Measurements from ENCODE around the gene KCNK6. TPM values are rescaled to one million over a fixed set of nuclear protein-coding genes. Genes with fewer than 3 reads are reported as not detected.
A peak's percentile ranks its signal among the peaks of the same experiment; 100 is the strongest.

KCNK6 gene
- total and polyA plus RNA-seq, 2 donors (not counting 3 experiments of a cell fraction or from before 2014, with no cell fraction given) = 7.4 to 11.3 TPM

- FAIRE-seq (peak; percentile 56), DNase-seq (ENCODE audit: low read depth, low spot score) (no peak)
- no peak for TF ChIP-seq FOS (IDR thresholded peaks at IDR 0.05; ENCODE audit: borderline replicate concordance, insufficient read depth, low read length)
- no peak for TF ChIP-seq POLR2A (IDR thresholded peaks at IDR 0.05; ENCODE audit: low read depth, low read length)
- no peak for TF ChIP-seq CTCF (IDR thresholded peaks at IDR 0.05; ENCODE audit: extremely low read depth in 1 of 2, insufficient read depth in 1 of 2, low read depth in 1 of 2, low read length in 2 of 2)
- TF ChIP-seq GATA2 (IDR thresholded peaks at IDR 0.05; ENCODE audit: insufficient read depth, insufficient read length, low read depth, low read length) = no peak
- TF ChIP-seq MAX (IDR thresholded peaks at IDR 0.05; ENCODE audit: insufficient read depth, insufficient read length) = no peak
- TF ChIP-seq EZH2 (IDR thresholded peaks at IDR 0.05; ENCODE audit: borderline replicate concordance, low read depth, low read length, severe bottlenecking) = no peak
- TF ChIP-seq JUN (IDR thresholded peaks at IDR 0.05; ENCODE audit: borderline replicate concordance, insufficient read depth, insufficient read length, low read depth) = no peak
- TF ChIP-seq POLR2AphosphoS5 (IDR thresholded peaks at IDR 0.05; ENCODE audit: insufficient read depth, low read depth, low read length) = no peak
- TF ChIP-seq MYC (IDR thresholded peaks at IDR 0.05; ENCODE audit: low read depth, low read length) = no peak
- no TSS peak for BruUV-seq (replicated peaks)
- ChIA-PET CTCF (interaction anchor here (1.4 to 1.6 kb wide), 2 partner anchors 10 to 13 kb away, joined by 8 to 14 read pairs; partner anchors contain the start of genes GGN and SPRED3), POLR2A (interaction anchor here (1.6 to 1.9 kb wide), 3 partner anchors 13 to 28 kb away, joined by 7 to 39 read pairs (median 9); partner anchors contain the start of genes FAM98C, GGN and SPRED3)
- intact Hi-C loops (cut with micrococcal nuclease) (loop anchor here (2.0 kb wide), 1 partner anchor 28 kb away; the partner anchor contains the start of gene FAM98C), dilution Hi-C loops (cut with MboI; ENCODE audit: extremely low pct_ligation_motif_present, low sequenced_read_pairs) (no loop called here)
- Histone ChIP-seq H3K27ac (ENCODE audit: insufficient read depth, low read depth, low read length) (peak overlapping the region; percentile 87), H3K36me3 (ENCODE audit: control insufficient read depth in 2 of 2, extremely low read depth in 1 of 2, insufficient read depth in 2 of 2, low read length in 2 of 2) (peaks cover 0 to 17% of the 10 kb centered on the region in 2 experiments), H4K20me1 (replicated peaks; ENCODE audit: control insufficient read depth, extremely low read depth, insufficient read depth, low read length) (no peaks in the 10 kb centered on the region), H3K27me3 (ENCODE audit: control insufficient read depth in 2 of 2, insufficient read depth in 2 of 2, low read length in 2 of 2) (peaks cover 2% of the 10 kb centered on the region in 2 experiments), H3K79me2 (ENCODE audit: control insufficient read depth, insufficient read depth, low read length) (peaks cover 27% of the 10 kb centered on the region), H3K4me1 (ENCODE audit: control insufficient read depth, extremely low read depth, insufficient read depth, low read length) (peaks cover 14% of the 10 kb centered on the region), H3K9me1 (replicated peaks; ENCODE audit: control insufficient read depth, extremely low read depth, insufficient read depth, low read length) (no peaks in the 10 kb centered on the region), H3K4me3 (replicated peaks in 1 of 3; ENCODE audit: insufficient read depth in 1 of 3, low read depth in 1 of 3, low read length in 3 of 3) (peak overlapping the region; percentile 70 to 86 (median 70)), H3K9ac (replicated peaks; ENCODE audit: extremely low read depth, insufficient read depth, low read length) (peak overlapping the region; percentile 95), H3K9me3 (replicated peaks; ENCODE audit: control insufficient read depth, insufficient read depth, low read length) (no peaks in the 10 kb centered on the region), H3K4me2 (ENCODE audit: insufficient read depth, low read length) (peak overlapping the region; percentile 93), H2AFZ (ENCODE audit: low read depth, low read length) (peak overlapping the region; percentile 91)
Measured at GRCh38 chr19:38375098-38375493, 55.5 kb downstream of the KCNK6 start.
